HL-60/S4 (cell line): ENCODE measurements around the gene ZNF253.
"Not testable (repeated sequence)": the region's sequence is repeated elsewhere in the genome, so short reads cannot be mapped to it uniquely, and the experiment has no call there.

ENCODE experiments used
- in situ Hi-C: fragments of 300-500 bp; cut with MboI; formaldehyde crosslinking; loops from 2 replicates; pipeline ENCODE4 v1.14.3; 2022; ENCODE audit warnings: low sequenced_read_pairs

Gene ZNF253

GRCh38 chr19:19865750-19866610, at the start of gene ZNF253:
TSS of gene ZNF253 (plus strand) at chr19:19865882. CDS start at chr19:19865997, 115 bp downstream.
- in situ Hi-C loops: no loop called here

- in situ Hi-C loops: no loop called here
These were observed 49.0 kb upstream of the ZNF253 start for GRCh38 chr19:19816679-19817078.

- in situ Hi-C loops: no loop called here
These were observed 48.3 kb upstream of the ZNF253 start for GRCh38 chr19:19817357-19817756.

GRCh38 chr19:19820774-19821320, 44.8 kb upstream of the ZNF253 start:
- in situ Hi-C loops: no loop called here

- in situ Hi-C loops: no loop called here
These were observed 44.2 kb upstream of the ZNF253 start, which contains the start of gene ZNF506 for GRCh38 chr19:19821366-19821951. TSS of gene ZNF506 (minus strand) at chr19:19821750. CDS start at chr19:19821603, 147 bp downstream.

GRCh38 chr19:19821976-19822375, 43.7 kb upstream of the ZNF253 start:
- in situ Hi-C loops: not testable (repeated sequence)

- in situ Hi-C loops: no loop called here
These were observed 41.8 kb upstream of the ZNF253 start for GRCh38 chr19:19823916-19824315.

GRCh38 chr19:19826875-19827274, 38.8 kb upstream of the ZNF253 start:
- in situ Hi-C loops: no loop called here

GRCh38 chr19:19835560-19836038, 30.1 kb upstream of the ZNF253 start:
- in situ Hi-C loops: no loop called here

GRCh38 chr19:19847781-19848180, 17.9 kb upstream of the ZNF253 start:
- in situ Hi-C loops: no loop called here

GRCh38 chr19:19849056-19849455, 16.6 kb upstream of the ZNF253 start:
- in situ Hi-C loops: no loop called here

- in situ Hi-C loops: not testable (repeated sequence)
These were observed 13.9 kb upstream of the ZNF253 start for GRCh38 chr19:19851740-19852139.

- in situ Hi-C loops: no loop called here
These were observed 6.9 kb upstream of the ZNF253 start for GRCh38 chr19:19858751-19859150.

GRCh38 chr19:19860756-19861390, 4.8 kb upstream of the ZNF253 start:
- in situ Hi-C loops: no loop called here

GRCh38 chr19:19866611-19867248, 1.0 kb downstream of the ZNF253 start:
- in situ Hi-C loops: no loop called here

- in situ Hi-C loops: not testable (repeated sequence)
These were observed 4.4 kb downstream of the ZNF253 start for GRCh38 chr19:19870086-19870485.

- in situ Hi-C loops: no loop called here
These were observed 6.2 kb downstream of the ZNF253 start for GRCh38 chr19:19871932-19872331.

- in situ Hi-C loops: no loop called here
These were observed 7.7 kb downstream of the ZNF253 start for GRCh38 chr19:19873381-19873780.

- in situ Hi-C loops: no loop called here
These were observed 12.0 kb downstream of the ZNF253 start for GRCh38 chr19:19877724-19878123.

- in situ Hi-C loops: no loop called here
These were observed 18.9 kb downstream of the ZNF253 start for GRCh38 chr19:19884583-19884982.
